Thyroid gland (tissue), 4 donors: ENCODE data around the gene PCDH20. TPM values are rescaled to one million over a fixed set of nuclear protein-coding genes. Genes with fewer than 3 reads are reported as not detected.

Experiments
- DNase-seq, 2 donors: peaks; one replicate each; pipeline ENCODE4 v3.0.0-alpha.2; 2019
- H3K27ac ChIP-seq, 3 donors: fragments of 200-600 bp; sonication (generic); 1 replicate in 2 of 3; 2 replicates in 1 of 3; pipeline ENCODE4 v1.5.1; 2016 to 2019; ENCODE audit warnings: mild to moderate bottlenecking in 1 of 3, moderate library complexity in 1 of 3
- H3K27me3 ChIP-seq: fragments of 200-600 bp; sonication (generic); one replicate; pipeline ENCODE4 v1.5.1; 2019
- H3K36me3 ChIP-seq, 2 donors: fragments of 200-600 bp; sonication (generic); one replicate each; pipeline ENCODE4 v1.5.1; 2016 to 2019
- H3K4me1 ChIP-seq, 2 donors: fragments of 200-600 bp; sonication (generic); one replicate each; pipeline ENCODE4 v1.5.1; 2017 to 2019
- H3K4me3 ChIP-seq, 3 donors: fragments of 200-600 bp; sonication (generic); replicated peaks in 1 of 3; 1 replicate in 2 of 3; 2 replicates in 1 of 3; pipeline ENCODE4 v1.5.1; 2016; ENCODE audit warnings: mild to moderate bottlenecking in 1 of 3
- H3K9me3 ChIP-seq: fragments of 200-600 bp; sonication (generic); one replicate; pipeline ENCODE4 v1.5.1; 2017
- POLR2A ChIP-seq, 2 donors: fragments of 450-650 bp; IDR thresholded peaks; one replicate each; pipeline ENCODE4 v1.6.1; 2017; ENCODE audit warnings: antibody characterized with exemption in 2 of 2, mild to moderate bottlenecking in 2 of 2, moderate library complexity in 1 of 2
- WGBS, 2 donors: methylation state at CpG; one replicate each; pipeline ENCODE4 v1.1.5; 2017; 5-methylcytosine and 5-hydroxymethylcytosine counted together
- intact Hi-C: fragments of 100-400 bp; cut with DNase I; formaldehyde crosslinking; loops from one replicate; pipeline ENCODE4 v1.15.1; 2023
- total RNA-seq, 4 donors: library from RNA; depleted of rRNA; stranded (reverse); fragments of >200 nt; gene quantifications; one replicate each; pipeline ENCODE4 v1.2.3, GENCODE V29; 2016
- TF ChIP-seq, protein P1 (sequence below), 6 experiments: fragments of 200-600 bp in 3 of 6; fragments of 450-650 bp in 3 of 6; sonication (generic) in 3 of 6; IDR thresholded peaks; one replicate each; pipeline ENCODE4 v1.5.1; 2016 to 2019; ENCODE audit warnings: antibody characterized with exemption in 6 of 6, mild to moderate bottlenecking in 2 of 6, inconsistent platforms in 1 of 6, moderate library complexity in 1 of 6

Gene PCDH20
- total RNA-seq, 4 donors from 2014 or later: 0.11 to 1.1 (median 0.55) TPM

DNA sequence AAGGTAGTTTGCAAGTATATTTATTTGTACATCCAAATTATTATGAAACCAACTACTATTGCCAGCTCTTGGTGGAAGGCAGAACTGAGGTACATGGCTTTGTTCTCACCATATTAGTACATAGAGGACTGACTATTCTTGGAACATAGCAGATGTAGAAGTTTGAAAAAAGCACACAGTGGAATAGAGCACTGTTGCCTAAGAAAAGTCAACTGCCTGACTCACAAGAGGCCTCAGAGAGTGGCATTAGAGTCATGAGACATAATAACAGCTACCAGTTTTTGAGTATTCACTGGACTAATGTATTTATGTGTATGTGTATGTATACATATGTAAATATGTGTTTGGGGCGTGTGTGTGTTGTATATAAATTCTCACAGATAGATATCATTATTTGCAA lies 8.3 kb upstream of the PCDH20 start:
- WGBS, 2 donors: 84 to 93% methylated on average over 1 of the region's 1 CpG
- intact Hi-C loops: no loop called here
- H3K4me3 ChIP-seq: no peak overlapping the region
- no peaks in the 10 kb centered on the region for H3K36me3 ChIP-seq
- no peaks in the 10 kb centered on the region for H3K4me1 ChIP-seq
- no peaks in the 10 kb centered on the region for H3K27me3 ChIP-seq
- no peaks in the 10 kb centered on the region for H3K9me3 ChIP-seq
- no peak overlapping the region for H3K27ac ChIP-seq
- no peak for TF ChIP-seq POLR2A (IDR thresholded peaks at IDR 0.05)
- TF ChIP-seq, protein P1, sequence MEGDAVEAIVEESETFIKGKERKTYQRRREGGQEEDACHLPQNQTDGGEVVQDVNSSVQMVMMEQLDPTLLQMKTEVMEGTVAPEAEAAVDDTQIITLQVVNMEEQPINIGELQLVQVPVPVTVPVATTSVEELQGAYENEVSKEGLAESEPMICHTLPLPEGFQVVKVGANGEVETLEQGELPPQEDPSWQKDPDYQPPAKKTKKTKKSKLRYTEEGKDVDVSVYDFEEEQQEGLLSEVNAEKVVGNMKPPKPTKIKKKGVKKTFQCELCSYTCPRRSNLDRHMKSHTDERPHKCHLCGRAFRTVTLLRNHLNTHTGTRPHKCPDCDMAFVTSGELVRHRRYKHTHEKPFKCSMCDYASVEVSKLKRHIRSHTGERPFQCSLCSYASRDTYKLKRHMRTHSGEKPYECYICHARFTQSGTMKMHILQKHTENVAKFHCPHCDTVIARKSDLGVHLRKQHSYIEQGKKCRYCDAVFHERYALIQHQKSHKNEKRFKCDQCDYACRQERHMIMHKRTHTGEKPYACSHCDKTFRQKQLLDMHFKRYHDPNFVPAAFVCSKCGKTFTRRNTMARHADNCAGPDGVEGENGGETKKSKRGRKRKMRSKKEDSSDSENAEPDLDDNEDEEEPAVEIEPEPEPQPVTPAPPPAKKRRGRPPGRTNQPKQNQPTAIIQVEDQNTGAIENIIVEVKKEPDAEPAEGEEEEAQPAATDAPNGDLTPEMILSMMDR (IDR thresholded peaks at IDR 0.05): no peak
- no peak for DNase-seq

DNA sequence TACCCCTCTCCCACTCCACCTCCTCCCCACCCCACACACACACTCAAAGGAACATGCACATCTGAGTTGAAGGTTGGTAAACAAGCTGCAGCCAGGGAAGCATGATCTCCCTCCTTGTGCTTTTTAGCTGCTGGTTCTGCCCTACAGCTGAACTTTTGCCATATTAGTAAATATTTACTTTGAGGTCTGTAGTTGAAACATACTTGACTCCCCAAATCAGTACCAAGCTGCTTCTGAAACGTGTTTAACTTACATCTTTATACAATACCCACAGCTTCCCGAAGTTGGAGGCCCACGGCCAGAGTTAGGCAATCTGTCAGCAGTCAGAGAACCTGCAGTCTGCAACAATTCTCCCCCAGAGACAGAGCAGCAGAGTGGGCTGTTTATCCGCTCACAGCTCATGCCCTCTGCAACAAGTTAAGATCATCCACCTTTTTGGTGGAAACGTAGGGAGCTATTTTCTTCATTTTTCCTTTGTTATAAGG lies 1.5 kb upstream of the PCDH20 start:
- WGBS, 2 donors: 47 to 68% methylated on average over 5 of the region's 5 CpGs
- H3K27ac ChIP-seq: no peak overlapping the region
- H3K27me3 ChIP-seq: no peaks in the 10 kb centered on the region
- H3K36me3 ChIP-seq: no peaks in the 10 kb centered on the region
- DNase-seq: no peak
- no peaks in the 10 kb centered on the region for H3K9me3 ChIP-seq
- no peak for TF ChIP-seq POLR2A (IDR thresholded peaks at IDR 0.05)
- TF ChIP-seq, protein P1 (IDR thresholded peaks at IDR 0.05): no peak
- H3K4me1 ChIP-seq: peaks cover 0 to 7% of the 10 kb centered on the region in 2 donors
- no peak overlapping the region for H3K4me3 ChIP-seq
- intact Hi-C loops: no loop called here

DNA sequence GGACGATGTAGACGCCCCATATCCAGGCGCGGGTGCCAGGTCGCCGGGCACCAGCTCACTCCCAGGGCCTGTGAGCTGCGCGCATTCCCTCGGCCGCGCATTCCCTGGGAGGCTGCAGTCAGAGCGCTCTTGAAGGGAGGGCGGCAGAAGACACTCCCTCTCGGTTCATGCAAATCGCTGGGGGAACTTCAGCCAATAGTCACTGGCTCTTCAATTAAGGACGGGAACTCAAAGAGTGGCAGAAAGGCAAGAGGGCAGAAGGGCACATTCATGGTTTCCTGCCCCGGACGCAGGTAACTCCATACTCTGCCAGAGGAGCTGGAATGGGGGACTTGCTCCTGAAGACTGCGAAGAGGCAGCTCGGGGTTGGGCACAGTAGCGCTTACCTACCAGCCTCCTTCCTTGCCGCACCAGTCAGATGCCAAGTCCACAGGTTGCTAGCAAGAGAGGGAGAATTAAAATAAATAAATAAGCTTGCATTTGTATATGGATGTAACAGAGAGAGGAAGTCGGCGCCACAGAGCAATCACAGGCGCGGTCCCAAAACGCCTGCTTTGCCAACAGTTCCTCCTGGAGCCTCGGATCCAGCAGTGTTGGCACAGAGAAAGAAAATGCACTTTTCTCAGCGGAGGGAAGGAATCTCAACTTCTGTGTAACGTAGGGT lies 459 bp downstream of the PCDH20 start:
- Histone ChIP-seq H3K36me3 (no peaks in the 10 kb centered on the region), H3K9me3 (no peaks in the 10 kb centered on the region), H3K27me3 (no peaks in the 10 kb centered on the region), H3K4me3 (peak overlapping the region in 2 of 3 donors; percentile 1 to 26), H3K27ac (no peak overlapping the region), H3K4me1 (peaks cover 0 to 7% of the 10 kb centered on the region in 2 donors)
- peak in 1 of 2 donors; percentile 18 for TF ChIP-seq POLR2A (IDR thresholded peaks at IDR 0.05)
- TF ChIP-seq, protein P1 (IDR thresholded peaks at IDR 0.05): no peak
- intact Hi-C loops: no loop called here
- 1 to 2% methylated on average over 18 to 29 of the region's 30 CpGs for WGBS, 2 donors
- peak; percentile 66 to 67 for DNase-seq

DNA sequence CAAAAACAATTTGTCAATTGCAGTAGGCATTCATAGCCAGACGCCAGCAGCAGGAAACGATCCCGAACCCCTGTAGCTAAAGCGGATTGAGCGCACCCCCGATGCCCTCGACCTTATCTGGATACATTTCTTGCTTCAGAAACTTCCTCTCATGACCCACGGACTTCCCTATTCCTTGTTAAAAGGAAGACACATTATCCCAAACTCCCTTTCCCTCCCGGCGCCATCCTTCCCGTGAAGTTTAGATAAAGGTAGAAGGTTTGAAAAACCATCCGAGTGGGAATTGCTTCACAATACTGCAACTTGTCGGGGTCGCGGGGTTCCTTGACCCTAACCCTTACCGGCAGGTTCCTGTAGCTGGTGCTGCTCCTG lies 977 bp downstream of the PCDH20 start:
- DNase-seq: no peak
- peak overlapping the region in 2 of 3 donors; percentile 1 to 26 for H3K4me3 ChIP-seq
- 0 to 1% methylated on average over 16 of the region's 16 CpGs for WGBS, 2 donors
- intact Hi-C loops: no loop called here
- no peaks in the 10 kb centered on the region for H3K27me3 ChIP-seq
- no peaks in the 10 kb centered on the region for H3K9me3 ChIP-seq
- no peaks in the 10 kb centered on the region for H3K36me3 ChIP-seq
- TF ChIP-seq, protein P1 (IDR thresholded peaks at IDR 0.05): no peak
- no peak for TF ChIP-seq POLR2A (IDR thresholded peaks at IDR 0.05)
- no peak overlapping the region for H3K27ac ChIP-seq
- H3K4me1 ChIP-seq: peaks cover 0 to 7% of the 10 kb centered on the region in 2 donors
